Calu3 (cell line): ENCODE data around the gene SLC39A10. TPM values are rescaled to one million over a fixed set of nuclear protein-coding genes. Genes with fewer than 3 reads are reported as not detected.

Experiments
- BruUV-seq: library from RNA; stranded (reverse); fragments of 400-500 nt; replicated peaks from 2 replicates; lab custom pipeline; 2021; lab: Mats Ljungman, UMichigan
- CTCF ChIA-PET: fragments of 300-600 bp; sonication (Branson Sonifier 250); formaldehyde crosslinking; loops from one replicate; lab custom pipeline; 2022; ENCODE audit warnings: antibody characterized with exemption; lab: Charles Lee
- DNase-seq: peaks from one replicate; pipeline ENCODE4 v3.0.0; 2022
- H3K27ac Mint-ChIP-seq: one replicate; pipeline ENCODE4 v1.8.0; 2022; ENCODE audit warnings: mixed read lengths; ENCODE audit not compliant: unreplicated experiment
- H3K27me3 Mint-ChIP-seq: one replicate; pipeline ENCODE4 v1.8.0; 2022; ENCODE audit warnings: mixed read lengths; ENCODE audit not compliant: unreplicated experiment
- H3K36me3 Mint-ChIP-seq: one replicate; pipeline ENCODE4 v1.8.0; 2022; ENCODE audit warnings: mild to moderate bottlenecking, moderate library complexity, mixed read lengths; ENCODE audit not compliant: insufficient read depth, unreplicated experiment
- H3K4me1 Mint-ChIP-seq: one replicate; pipeline ENCODE4 v1.8.0; 2022; ENCODE audit warnings: mild to moderate bottlenecking, low read depth, mixed read lengths; ENCODE audit not compliant: unreplicated experiment
- H3K4me3 Mint-ChIP-seq: one replicate; pipeline ENCODE4 v1.8.0; 2022; ENCODE audit warnings: mild to moderate bottlenecking, low read depth, moderate library complexity, mixed read lengths; ENCODE audit not compliant: unreplicated experiment
- H3K9me3 Mint-ChIP-seq: one replicate; pipeline ENCODE4 v1.8.0; 2022; ENCODE audit warnings: low read depth, mixed read lengths; ENCODE audit not compliant: unreplicated experiment
- intact Hi-C: fragments of 100-400 bp; cut with micrococcal nuclease; formaldehyde crosslinking; loops from one replicate; pipeline ENCODE4 v1.10.0; 2022; ENCODE audit not compliant: unreplicated experiment
- total RNA-seq: library from RNA; stranded (reverse); gene quantifications from 2 replicates; pipeline ENCODE4 v1.2.3, GENCODE V29; 2022
- TF ChIP-seq, protein P1 (sequence below): fragments of 200-600 bp; IDR thresholded peaks from one replicate; pipeline ENCODE4 v1.8.0; 2022; ENCODE audit warnings: antibody characterized with exemption; ENCODE audit not compliant: unreplicated experiment

Gene SLC39A10
- total RNA-seq, 1 experiment from 2014 or later: 133 TPM

DNA sequence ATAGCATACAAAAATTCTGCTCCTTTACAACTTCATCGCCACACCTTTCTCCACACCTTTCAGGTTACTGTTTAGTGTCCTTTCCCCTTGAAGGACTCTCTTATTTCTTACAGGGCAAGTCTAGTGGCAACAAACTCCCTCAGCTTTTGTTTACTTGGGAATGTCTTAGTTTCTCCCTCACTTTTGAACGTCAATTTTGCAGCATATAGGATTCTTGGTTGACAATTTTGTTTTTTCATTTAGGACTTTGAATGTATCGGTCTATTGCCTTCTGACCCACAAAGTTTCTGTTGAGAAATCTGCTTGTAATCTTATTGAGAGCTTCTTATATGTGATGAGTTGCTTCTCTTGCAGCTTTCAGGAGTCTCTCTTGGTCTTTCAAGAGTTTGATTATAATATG is 43.5 kb downstream of the SLC39A10 start:
- TF ChIP-seq, protein P1, sequence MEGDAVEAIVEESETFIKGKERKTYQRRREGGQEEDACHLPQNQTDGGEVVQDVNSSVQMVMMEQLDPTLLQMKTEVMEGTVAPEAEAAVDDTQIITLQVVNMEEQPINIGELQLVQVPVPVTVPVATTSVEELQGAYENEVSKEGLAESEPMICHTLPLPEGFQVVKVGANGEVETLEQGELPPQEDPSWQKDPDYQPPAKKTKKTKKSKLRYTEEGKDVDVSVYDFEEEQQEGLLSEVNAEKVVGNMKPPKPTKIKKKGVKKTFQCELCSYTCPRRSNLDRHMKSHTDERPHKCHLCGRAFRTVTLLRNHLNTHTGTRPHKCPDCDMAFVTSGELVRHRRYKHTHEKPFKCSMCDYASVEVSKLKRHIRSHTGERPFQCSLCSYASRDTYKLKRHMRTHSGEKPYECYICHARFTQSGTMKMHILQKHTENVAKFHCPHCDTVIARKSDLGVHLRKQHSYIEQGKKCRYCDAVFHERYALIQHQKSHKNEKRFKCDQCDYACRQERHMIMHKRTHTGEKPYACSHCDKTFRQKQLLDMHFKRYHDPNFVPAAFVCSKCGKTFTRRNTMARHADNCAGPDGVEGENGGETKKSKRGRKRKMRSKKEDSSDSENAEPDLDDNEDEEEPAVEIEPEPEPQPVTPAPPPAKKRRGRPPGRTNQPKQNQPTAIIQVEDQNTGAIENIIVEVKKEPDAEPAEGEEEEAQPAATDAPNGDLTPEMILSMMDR: no peak
- H3K27me3 Mint-ChIP-seq: no peaks in the 10 kb centered on the region

DNA sequence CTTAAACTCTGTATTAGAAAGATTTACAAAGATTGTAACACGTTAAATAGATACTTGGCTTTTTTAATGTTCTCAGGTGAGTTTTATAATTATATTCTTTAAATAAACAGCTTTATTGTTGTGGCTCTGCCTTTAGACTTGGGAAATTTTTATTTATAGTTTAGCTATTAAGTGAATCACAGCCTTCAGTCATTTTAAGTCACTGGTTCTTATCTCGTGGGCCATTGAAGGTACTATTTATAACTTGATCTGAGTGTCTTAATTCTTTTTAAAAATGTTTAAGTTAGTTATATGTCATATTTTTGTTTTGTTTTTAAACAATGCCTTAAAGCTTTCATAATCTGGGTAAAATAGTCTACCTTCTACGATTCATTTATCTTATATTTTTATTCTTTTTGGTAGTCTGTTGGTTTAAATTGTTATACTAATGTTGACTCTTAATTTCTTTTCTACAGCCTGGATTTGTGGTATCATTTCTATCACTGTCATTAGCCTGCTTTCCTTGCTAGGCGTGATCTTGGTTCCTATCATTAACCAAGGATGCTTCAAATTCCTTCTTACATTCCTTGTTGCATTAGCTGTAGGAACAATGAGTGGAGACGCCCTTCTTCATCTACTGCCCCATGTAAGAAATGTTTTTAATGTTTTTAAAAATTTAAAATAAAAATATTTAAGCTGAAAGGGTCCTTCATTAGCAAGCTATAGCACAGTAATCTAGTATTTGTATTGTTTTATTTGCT is 49.3 kb downstream of the SLC39A10 start:
- no peaks in the 10 kb centered on the region for H3K27me3 Mint-ChIP-seq
- intact Hi-C loops: no loop called here
- CTCF ChIA-PET: no interaction called here
- H3K4me3 Mint-ChIP-seq: no peak overlapping the region
- H3K4me1 Mint-ChIP-seq: no peaks in the 10 kb centered on the region
- H3K27ac Mint-ChIP-seq: no peak overlapping the region
- no peaks in the 10 kb centered on the region for H3K36me3 Mint-ChIP-seq
- no peak for DNase-seq
- no peaks in the 10 kb centered on the region for H3K9me3 Mint-ChIP-seq
- BruUV-seq: no TSS peak
- TF ChIP-seq, protein P1: no peak

More for the DNA sequence above, 43.5 kb downstream of the SLC39A10 start:
- H3K4me3 Mint-ChIP-seq: no peak overlapping the region
- CTCF ChIA-PET: no interaction called here
- H3K36me3 Mint-ChIP-seq: no peaks in the 10 kb centered on the region
- no TSS peak for BruUV-seq
- H3K9me3 Mint-ChIP-seq: peaks cover 4% of the 10 kb centered on the region
- H3K4me1 Mint-ChIP-seq: no peaks in the 10 kb centered on the region
- no peak overlapping the region for H3K27ac Mint-ChIP-seq
- intact Hi-C loops: no loop called here
- no peak for DNase-seq

DNA sequence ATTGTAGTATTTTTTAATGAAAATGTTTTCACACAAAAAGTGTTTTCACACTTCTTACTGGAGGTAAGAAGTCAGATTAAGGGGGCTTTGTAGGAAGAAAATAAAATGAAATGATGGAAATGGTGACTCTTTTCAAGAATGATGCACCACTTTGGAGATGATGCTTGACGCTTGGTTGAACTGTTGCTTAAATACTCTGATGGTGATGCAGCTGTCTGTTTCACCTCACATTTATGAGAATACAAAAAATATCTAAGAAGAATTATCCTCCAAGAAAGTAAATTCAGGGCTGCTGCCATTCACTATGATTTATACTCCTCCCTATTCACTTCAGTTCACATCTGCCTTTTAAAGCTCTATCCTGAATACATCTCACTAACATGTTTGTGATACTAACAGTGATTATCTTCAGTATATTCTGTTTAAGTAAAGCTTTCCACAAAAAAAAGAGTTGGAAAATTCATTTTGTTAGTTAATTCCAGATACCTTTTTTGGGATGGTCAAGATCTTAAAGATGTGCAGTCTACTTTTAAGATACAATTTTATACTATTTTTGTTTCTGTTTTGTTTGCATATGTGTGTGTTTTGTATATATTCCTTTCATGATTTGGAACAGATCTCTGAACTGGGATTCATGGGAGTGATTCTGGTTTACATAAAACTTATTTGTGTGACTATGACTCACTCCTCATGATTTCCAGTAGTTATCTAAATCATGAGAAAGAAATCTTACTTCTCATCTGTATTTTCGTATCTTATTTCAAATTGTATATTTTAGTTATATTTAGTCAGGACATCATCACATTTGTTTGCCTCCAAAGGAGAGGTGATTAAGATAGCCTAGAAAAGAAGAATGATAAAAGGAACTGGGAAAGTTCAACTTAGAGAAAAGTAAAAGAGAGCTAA is 53.1 kb downstream of the SLC39A10 start:
- Mint-ChIP-seq H3K27ac (no peak overlapping the region), H3K27me3 (no peaks in the 10 kb centered on the region), H3K4me3 (no peak overlapping the region), H3K36me3 (no peaks in the 10 kb centered on the region), H3K4me1 (peaks cover 9% of the 10 kb centered on the region), H3K9me3 (no peaks in the 10 kb centered on the region)
- TF ChIP-seq, protein P1: no peak
- intact Hi-C loops: no loop called here
- BruUV-seq: no TSS peak
- CTCF ChIA-PET: no interaction called here
- no peak for DNase-seq

DNA sequence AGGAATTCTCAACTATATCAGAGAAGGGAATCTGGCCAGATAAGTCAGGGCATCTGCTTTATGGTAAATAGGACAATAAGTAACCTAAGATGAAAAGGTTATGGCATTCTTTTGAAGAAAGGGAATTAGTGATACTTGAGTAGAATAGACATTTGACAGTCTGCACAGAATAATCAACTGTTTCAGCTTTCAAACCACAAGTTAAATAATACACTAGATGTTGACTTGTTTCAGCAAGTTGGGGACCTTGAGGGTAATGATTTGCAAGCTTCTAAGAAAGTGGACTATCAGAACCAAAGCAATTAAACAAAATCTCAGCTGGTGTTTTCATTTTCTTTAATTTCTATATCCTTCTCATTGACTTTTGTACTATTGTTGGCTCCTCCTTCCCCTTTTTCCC is 54.5 kb downstream of the SLC39A10 start:
- intact Hi-C loops: no loop called here
- BruUV-seq: no TSS peak
- no peak for DNase-seq
- Mint-ChIP-seq H3K9me3 (no peaks in the 10 kb centered on the region), H3K36me3 (no peaks in the 10 kb centered on the region), H3K4me1 (peaks cover 9% of the 10 kb centered on the region), H3K4me3 (no peak overlapping the region), H3K27me3 (no peaks in the 10 kb centered on the region), H3K27ac (no peak overlapping the region)
- CTCF ChIA-PET: no interaction called here
- TF ChIP-seq, protein P1: no peak
